CD4-positive, alpha-beta T cell treated with Interleukin-4 for 4 hours (primary cell): ENCODE results near the gene TNFRSF6B.
"Not testable (repeated sequence)": the region's sequence is repeated elsewhere in the genome, so short reads cannot be mapped to it uniquely, and the experiment has no call there.

Source experiments
- DNase-seq: peaks from one replicate; pipeline ENCODE4 v3.0.0-alpha.2; 2020

The TNFRSF6B gene

DNA sequence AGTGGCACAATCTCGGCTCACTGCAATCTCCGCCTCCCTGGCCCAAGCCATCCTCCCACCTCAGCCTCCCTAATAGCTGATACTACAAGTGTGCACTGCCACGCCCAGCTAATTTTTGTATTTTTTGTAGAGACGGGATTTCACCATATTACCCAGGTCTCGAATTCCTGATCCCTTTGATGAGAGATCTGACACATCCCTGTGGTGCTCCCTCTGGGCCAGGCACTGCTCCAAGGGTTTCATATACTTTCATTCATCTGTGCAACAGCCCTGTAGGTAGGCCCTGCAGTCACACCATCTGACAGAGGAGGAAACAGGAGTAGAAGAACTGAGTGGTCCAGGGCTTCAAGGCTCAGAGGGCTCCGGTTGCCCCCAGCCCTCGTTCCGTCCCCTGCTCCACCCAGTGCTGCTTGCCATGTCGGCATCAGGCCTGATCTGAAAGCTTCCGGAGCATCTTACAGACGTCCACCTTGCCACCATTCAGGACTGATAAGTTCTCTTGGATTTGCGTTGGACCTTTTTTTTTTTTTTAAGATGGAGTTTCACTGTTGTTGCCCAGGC is 14.7 kb downstream of the TNFRSF6B start:
- DNase-seq: no peak

DNA sequence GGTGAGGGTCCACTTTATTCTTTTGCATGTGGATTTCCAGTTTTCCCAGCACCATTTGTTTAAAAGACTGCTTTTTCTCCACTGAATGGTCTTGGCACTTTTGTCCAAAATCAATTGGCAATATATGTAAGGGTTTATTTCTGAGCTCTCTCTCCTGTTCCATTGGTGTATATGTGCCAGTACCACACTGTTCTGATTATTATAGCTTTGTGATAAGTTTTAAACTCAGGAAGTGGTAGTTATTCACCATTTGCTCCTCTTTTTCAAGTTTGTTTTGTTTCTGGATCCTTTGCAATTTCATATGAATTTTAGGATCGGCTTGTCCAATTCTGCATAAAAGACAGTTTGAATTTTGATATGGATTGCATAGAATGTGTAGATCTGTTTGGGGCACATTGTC is 15.7 kb downstream of the TNFRSF6B start:
- no peak for DNase-seq

DNA sequence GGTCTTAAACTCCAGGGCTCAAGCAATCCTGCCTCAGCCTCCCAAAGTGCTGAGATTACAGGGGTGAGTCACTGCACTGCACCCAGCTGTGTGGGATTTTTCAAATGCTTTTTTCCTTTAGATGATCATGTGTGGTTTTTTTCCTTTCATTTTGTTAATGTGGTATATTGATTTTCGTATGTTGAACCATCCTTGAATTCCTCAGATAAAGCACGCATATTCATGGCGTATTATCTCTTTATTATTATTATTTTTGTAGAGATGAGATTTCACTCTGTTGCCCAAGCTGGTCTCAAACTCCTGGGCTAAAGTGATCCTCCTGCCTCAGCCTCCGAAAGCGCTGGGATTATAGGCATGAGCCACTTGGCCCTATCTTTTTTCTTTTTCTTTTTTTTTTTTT is 18.4 kb downstream of the TNFRSF6B start:
- DNase-seq: no peak

DNA sequence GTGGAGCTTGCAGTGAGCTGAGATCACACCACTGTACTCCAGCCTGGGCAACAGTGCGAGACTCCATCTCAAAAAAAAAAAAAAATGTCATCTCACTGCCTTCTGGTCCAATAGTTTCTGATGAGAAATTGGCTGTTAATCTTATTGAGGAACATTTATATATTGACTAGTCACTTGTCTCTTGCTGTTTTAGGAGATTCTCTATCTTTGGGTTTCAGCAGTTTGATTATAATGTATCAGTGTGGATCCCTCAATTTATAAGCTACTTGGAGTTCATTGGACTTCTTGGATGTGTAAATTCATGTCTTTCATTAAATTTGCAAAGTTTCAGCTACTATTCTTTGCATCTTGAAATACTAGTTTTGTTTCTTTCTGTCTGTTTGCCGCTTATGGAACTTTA is 22.5 kb downstream of the TNFRSF6B start:
- DNase-seq: no peak

DNA sequence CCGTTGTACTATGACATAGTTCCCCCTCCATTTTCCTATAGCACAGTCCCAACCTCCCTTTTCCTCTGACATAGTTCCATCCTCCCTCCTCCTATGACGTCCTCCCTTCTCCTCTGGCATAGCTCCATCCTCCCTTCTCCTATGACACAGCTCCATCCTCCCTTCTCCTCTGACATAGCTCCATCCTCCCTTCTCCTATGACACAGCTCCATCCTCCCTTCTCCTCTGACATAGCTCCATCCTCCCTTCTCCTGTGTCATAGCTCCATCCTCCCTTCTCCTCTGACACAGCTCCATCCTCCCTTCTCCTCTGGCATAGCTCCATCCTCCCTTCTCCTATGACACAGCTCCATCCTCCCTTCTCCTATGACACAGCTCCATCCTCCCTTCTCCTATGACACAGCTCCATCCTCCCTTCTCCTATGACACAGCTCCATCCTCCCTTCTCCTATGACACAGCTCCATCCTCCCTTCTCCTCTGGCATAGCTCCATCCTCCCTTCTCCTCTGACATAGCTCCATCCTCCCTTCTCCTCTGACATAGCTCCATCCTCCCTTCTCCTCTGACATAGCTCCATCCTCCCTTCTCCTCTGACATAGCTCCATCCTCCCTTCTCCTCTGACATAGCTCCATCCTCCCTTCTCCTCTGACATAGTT is 26.6 kb downstream of the TNFRSF6B start:
- DNase-seq: not testable (repeated sequence)

DNA sequence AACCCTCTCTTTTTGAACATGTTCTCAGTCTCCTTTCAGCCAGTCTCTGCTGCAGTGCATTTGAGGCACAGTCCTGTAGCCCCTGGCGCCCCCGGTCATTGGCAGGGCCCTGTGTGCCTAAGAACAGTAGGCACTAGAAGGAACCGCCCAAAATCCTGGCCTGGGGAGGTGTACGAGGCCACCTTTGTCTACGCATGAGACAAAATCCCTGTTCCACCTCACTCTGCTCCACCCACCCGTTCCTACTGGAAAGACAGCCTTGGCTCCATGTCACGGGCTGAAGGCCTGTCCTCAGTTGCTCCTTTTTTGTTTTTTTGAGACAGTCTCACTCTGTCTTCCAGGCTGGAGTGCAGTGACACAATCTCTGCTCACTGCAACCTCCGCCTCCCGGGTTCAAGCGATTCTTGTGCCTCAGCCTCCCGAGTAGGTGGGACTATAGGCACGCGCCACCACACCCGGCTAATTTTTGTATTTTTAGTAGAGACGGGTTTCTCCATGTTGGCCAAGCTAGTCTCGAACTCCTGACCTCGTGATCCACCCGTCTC is 33.8 kb downstream of the TNFRSF6B start:
- DNase-seq: not testable (repeated sequence)

DNA sequence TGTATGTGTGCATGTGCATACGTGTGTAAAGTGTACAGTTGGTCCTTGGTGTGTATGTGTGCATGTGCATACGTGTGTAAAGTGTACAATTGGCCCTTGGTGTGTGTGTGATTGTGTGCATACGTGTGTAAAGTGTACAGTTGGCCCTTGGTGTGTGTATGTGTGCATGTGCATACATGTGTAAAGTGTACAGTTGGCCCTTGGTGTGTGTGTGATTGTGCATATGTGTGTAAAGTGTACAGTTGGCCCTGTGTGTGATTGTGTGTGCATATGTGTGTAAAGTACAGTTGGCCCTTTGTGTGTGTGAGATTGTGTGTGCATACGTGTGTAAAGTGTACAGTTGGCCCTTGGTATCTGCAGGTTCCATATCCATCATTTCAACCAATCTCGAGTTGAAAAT is 35.0 kb downstream of the TNFRSF6B start:
- no peak for DNase-seq

DNA sequence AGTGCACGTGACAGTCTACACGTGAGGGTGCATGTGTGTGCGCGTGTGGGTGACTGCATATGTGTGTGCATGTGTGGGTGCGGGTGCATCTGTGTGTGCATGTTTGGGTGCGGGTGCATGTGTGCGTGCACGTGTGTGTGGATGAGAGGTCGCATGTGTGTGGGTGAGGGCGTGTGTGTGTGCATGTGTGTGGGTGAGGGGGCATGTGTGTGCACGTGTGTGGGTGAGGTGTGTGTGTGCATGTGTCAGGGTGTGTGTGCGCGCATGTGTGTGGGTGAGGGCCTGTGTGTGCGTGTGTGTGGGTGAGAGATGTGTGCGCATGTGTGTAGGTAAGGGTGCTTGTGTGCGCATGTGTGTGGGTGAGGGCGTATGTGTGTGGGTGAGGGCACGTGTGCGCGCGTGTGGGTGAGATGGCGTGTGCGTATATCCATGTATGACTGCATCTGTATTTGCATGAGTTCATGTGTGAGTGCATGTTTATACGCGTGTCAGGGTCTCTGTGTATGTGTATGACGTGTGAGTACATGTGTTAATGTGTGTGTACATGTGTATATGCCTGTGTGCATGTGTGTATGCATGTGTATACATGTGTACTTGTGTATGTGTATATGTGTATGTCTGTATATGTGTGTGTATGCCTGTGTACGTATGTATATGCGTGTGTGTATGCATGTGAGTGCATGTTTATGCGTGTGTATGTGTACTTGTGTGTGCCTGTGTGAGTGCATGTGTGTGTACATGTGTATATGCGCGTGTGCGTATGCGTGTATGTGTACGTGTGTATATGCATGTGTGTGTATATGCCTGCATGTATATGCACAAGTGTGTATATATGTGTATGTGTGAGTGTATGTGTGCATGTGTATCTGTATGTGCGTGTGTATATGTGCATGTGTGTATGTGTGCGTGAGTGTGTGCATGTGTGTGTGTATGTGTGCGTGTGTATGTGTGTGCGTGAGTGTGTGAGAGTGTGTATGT is 36.0 kb downstream of the TNFRSF6B start:
- no peak for DNase-seq

DNA sequence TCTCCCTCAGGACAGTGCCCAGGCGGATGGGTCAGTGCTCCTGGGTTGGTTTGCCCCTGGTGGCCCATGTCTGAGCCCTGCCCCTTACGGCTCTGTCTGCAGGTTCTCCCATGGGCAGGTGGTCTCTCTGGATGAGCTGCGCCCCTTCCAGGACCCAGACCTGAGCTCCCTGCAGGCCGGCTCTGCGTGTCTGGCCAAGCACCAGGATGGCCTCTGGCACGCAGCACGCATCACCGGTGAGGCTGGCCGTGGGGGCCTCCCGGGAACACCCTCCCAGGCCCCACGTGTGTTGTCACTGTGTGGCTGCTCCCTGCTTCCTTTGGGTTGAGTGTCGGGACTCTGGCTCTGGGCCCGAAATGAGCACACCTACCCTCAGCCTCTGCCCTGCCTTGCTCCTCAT is 36.7 kb downstream of the TNFRSF6B start:
- no peak for DNase-seq

DNA sequence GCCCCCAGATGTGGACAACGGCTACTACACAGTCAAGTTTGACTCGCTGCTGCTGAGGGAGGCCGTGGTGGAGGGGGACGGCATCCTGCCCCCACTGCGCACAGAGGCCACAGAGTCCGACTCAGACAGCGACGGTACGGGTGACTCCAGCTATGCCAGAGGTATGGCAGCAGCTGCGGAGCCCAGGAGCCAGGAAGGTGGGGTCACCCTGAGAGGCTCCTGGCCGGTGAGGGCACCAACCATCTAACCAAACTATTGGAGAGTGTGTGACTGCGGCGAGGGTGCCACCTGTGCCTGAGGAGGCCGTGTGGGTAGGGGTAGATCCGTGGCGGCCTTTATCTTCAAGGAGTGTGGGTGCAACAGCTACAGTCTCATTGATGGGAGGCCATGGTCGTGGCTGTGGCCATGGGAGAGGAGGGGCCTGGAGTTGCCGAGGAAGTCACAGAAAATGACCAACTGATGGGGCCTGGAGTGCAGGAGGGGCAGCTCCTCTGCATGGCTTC is 37.2 kb downstream of the TNFRSF6B start:
- no peak for DNase-seq

DNA sequence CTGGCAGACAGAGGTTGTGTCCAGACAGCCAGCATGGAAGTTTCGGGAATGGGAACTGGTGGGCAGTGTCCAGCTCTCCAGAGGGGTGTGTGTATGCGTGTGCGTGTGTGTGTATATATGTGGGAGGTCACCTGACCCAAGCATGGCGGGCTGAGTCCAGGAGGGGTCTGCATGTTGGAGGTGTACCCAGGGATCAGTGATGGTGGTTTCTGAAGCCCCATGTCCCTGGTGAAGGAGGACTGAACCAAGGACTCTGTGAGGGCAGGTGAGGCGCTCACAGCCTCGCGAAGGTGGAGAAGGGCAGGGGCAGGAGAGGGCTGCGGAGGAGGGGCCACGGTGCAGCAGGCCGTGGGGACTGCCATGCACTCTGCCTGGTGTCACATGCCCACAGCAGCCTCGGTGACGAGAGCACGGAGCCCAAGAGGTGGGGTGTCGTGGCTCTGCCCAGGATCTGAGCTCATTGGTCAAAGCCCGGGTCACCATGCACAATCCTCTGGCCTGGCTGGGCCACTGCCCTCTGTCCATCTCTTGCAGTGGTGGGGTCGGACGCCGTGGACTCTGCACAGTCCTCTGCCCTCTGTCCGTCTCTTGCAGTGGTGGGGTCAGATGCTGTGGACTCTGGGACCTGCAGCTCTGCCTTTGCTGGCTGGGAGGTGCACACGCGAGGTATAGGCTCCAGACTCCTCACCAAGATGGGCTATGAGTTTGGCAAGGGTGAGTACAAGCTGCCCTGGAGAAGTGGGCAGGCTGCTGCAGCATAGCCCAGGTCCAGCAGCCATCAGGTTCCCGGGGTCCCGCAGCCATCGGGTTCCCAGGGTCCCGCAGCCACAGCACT is 37.9 kb downstream of the TNFRSF6B start:
- DNase-seq: no peak

DNA sequence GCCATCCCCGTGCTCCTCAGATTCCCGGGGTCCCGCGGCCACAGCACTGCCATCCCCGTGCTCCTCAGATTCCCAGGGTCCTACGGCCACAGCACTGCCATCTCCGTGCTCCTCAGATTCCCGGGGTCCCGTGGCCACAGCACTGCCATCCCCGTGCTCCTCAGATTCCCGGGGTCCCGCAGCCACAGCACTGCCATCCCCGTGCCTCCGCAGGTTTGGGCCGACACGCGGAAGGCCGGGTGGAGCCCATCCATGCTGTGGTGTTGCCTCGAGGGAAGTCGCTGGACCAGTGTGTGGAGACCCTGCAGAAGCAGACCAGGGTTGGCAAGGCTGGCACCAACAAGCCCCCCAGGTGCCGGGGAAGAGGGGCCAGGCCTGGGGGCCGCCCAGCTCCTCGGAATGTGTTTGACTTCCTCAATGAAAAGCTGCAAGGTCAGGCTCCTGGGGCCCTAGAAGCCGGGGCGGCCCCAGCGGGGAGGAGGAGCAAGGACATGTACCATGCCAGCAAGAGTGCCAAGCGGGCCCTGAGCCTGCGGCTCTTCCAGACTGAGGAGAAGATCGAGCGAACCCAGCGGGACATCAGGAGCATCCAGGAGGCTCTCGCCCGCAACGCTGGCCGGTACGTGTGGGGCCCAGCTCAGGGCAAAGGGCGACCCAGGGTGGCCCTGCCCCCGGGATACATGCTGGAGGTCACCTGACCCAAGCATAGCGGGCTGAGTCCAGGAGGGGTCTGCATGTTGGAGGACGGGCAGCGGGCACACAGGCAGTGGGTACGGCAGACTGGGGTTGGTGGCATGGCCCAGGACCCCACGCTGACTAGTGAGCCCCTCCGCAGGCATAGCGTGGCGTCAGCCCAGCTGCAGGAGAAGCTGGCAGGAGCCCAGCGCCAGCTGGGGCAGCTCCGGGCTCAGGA is 38.8 kb downstream of the TNFRSF6B start:
- no peak for DNase-seq

DNA sequence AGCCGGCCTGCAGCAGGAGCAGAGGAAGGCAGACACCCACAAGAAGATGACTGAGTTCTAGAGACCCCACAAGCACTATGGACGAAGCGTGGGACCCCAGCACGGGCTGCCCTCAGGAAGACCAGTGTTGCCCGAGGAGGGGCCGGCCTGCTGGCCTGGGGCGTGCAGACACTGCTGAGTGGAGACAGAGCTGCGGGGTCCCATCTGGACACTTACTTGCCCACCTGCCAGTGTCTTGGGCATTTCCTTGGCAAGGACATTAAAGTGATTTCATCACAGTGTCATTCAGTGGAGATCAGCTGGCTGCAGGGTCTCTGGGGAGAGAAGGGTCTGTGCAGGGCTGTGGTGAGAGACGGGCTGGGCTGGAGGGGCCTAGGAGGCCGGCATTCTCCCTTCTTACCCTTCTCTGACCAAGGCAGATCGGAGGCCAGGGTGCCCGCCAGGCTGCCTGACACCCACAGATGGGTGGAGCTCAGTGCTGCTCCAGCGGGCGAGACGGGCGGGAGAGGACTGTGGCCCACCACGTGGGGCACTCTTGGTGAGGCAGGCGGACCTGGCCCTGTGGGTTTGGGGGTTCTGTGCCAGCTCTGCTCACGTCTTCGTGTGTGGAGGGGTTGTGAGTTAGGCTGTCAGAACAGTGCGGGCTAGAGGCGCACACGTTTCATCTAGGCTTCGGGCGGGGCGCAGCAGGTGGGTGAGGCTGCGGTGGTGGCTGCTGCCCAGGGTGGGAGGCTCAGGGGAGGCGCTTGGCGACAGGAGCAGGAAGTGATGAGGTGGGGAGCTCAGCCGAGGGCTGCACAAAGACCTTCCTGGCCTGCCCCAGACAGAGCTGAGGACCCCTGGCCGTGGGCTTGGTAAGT is 39.6 kb downstream of the TNFRSF6B start, which contains the start of gene LIME1:
Gene LIME1, plus strand, starts transcription at position 806 of the 860 bp plus-strand sequence. CDS start 886 bp downstream, outside the sequence.
- peak; percentile 86 for DNase-seq

DNA sequence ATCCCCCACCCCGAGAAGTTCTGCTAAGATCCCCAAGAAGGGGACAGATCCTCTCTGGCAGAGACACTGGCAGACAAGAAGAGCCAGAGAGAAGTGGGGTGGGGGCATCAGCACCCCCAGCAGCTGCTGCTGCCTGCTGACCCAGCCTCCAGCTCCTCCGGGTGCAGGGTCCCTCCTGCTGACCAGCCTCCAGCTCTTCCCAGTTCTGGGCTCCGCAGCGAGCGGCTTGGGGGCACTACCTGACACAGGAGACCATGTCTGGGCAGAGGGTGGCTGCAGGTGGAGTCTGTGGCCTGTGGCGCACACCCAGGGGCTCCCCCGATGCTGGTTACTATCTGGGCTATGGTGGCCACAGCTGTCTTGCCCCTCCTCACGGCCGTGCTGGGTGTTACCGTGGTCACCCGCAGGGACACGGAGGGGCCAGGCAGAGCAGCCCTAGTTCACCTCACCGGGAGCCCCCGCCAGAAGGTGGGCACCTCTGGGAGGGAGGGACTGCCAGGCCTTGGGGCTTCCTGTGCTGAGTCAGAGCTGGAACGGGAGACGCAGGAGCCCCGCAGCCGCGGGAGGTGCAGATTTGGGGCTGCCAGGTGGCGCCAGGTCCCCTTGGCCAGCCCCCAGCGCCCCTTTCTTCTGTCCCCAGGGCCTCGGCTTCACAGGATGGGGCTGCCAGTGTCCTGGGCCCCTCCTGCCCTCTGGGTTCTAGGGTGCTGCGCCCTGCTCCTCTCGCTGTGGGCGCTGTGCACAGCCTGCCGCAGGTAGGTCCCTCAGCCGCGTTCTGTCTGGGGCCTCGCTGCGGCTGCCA is 40.6 kb downstream of the TNFRSF6B start:
- peak; percentile 60 for DNase-seq

DNA sequence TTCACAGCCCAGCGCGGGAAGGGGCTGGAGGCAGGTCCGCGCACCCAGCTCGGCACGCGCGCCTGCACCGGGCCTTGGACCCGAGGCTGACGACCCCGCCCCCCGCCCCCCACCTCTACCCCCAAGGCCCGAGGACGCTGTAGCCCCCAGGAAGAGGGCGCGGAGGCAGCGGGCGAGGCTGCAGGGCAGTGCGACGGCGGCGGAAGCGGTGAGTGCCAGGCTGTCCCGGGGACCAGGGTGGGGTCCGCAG is 41.2 kb downstream of the TNFRSF6B start:
- DNase-seq: no peak

DNA sequence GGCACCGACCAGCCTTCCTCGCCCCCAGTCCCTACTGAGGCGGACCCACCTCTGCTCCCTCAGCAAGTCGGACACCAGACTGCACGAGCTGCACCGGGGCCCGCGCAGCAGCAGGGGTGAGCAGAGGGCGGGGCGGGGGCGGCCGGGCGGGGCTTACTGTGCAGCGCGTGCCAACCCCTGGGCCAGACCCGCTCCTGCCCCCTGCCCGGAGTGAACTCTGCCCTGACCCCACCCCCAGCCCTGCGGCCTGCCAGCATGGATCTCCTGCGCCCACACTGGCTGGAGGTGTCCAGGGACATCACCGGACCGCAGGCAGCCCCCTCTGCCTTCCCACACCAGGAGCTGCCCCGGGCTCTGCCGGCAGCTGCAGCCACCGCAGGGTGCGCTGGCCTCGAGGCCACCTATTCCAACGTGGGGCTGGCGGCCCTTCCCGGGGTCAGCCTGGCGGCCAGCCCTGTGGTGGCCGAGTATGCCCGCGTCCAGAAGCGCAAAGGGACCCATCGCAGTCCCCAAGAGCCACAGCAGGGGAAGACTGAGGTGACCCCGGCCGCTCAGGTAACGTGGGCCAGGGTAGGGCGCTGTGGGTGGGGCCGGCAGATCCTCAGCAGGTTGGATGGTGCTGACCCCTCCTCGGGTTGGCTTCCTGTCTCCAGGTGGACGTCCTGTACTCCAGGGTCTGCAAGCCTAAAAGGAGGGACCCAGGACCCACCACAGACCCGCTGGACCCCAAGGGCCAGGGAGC is 41.7 kb downstream of the TNFRSF6B start:
- DNase-seq: no peak

DNA sequence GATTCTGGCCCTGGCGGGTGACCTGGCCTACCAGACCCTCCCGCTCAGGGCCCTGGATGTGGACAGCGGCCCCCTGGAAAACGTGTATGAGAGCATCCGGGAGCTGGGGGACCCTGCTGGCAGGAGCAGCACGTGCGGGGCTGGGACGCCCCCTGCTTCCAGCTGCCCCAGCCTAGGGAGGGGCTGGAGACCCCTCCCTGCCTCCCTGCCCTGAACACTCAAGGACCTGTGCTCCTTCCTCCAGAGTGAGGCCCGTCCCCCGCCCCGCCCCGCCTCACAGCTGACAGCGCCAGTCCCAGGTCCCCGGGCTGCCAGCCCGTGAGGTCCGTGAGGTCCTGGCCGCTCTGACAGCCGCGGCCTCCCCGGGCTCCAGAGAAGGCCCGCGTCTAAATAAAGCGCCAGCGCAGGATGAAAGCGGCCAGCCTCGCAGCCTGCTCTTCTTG is 42.3 kb downstream of the TNFRSF6B start:
- DNase-seq: no peak
